GM13977 (cell line): ENCODE results near the gene NOTCH3.

Source experiments
- DNase-seq: peaks from one replicate; pipeline ENCODE4 v3.0.0; 2012; ENCODE audit warnings: low spot score
- CTCF ChIP-seq: IDR thresholded peaks from 2 replicates; pipeline ENCODE4 v1.5.1; 2012; ENCODE audit warnings: mild to moderate bottlenecking, control low read depth; ENCODE audit not compliant: insufficient read depth; ENCODE audit errors: extremely low read depth, missing control alignments
- in situ Hi-C: fragments of 300-500 bp; cut with MboI; formaldehyde crosslinking; loops from one replicate; pipeline ENCODE4 v1.12.0; 2022; ENCODE audit warnings: low sequenced_read_pairs, low pct_unique_long_range_greater_than_20kb, mixed read lengths, inconsistent platforms; ENCODE audit not compliant: unreplicated experiment

Gene NOTCH3

GRCh38 chr19:15210323-15210781 is 9.6 kb upstream of the NOTCH3 start:
- no peak for DNase-seq
- TF ChIP-seq CTCF: no peak
- in situ Hi-C loops: no loop called here

- in situ Hi-C loops: no loop called here
- TF ChIP-seq CTCF: no peak
- DNase-seq: no peak
Measured at GRCh38 chr19:15201374-15202023, 704 bp upstream of the NOTCH3 start.

GRCh38 chr19:15199661-15200552 is 888 bp downstream of the NOTCH3 start:
- DNase-seq: peak; percentile 47
- no peak for TF ChIP-seq CTCF
- in situ Hi-C loops: no loop called here

- DNase-seq: peak; percentile 41
- in situ Hi-C loops: no loop called here
- no peak for TF ChIP-seq CTCF
Measured at GRCh38 chr19:15198951-15199660, 1.7 kb downstream of the NOTCH3 start.

- in situ Hi-C loops: no loop called here
- no peak for TF ChIP-seq CTCF
Measured at GRCh38 chr19:15197942-15198341, 2.9 kb downstream of the NOTCH3 start.

GRCh38 chr19:15197275-15197941 is 3.4 kb downstream of the NOTCH3 start:
- in situ Hi-C loops: no loop called here
- no peak for DNase-seq
- TF ChIP-seq CTCF: no peak

More at GRCh38 chr19:15197942-15198341, 2.9 kb downstream of the NOTCH3 start:
- DNase-seq: no peak
